ENCODE results near the gene NPAS4. TPM values are rescaled to one million over a fixed set of nuclear protein-coding genes. Genes with fewer than 3 reads are reported as not detected.

Gene NPAS4
- total RNA-seq, 1 donor from 2014 or later: not detected

- no peak overlapping the region for H3K4me3 ChIP-seq
- no peak overlapping the region for H3K27ac ChIP-seq
- TF ChIP-seq POLR2A (IDR thresholded peaks at IDR 0.05) (no peak), CTCF (IDR thresholded peaks at IDR 0.05) (no peak), POLR2AphosphoS5 (IDR thresholded peaks at IDR 0.05; ENCODE audit: insufficient read depth in 1 of 2, low read depth in 1 of 2) (no peak)
- no peak for DNase-seq (ENCODE audit: extremely low spot score in 2 of 2)
- no peaks in the 10 kb centered on the region for H3K36me3 ChIP-seq
- intact Hi-C loops (cut with DNase I): no loop called here
- no peaks in the 10 kb centered on the region for H3K9me3 ChIP-seq
- H3K27me3 ChIP-seq: no peaks in the 10 kb centered on the region
- H3K4me1 ChIP-seq: no peaks in the 10 kb centered on the region
Measured at GRCh38 chr11:66448523-66448922, 27.7 kb downstream of the NPAS4 start.

GRCh38 chr11:66450560-66450959 lies 29.7 kb downstream of the NPAS4 start:
- intact Hi-C loops (cut with DNase I): loop anchor here (10.0 kb wide), 1 partner anchor 84 kb away; no protein-coding TSS in a partner anchor
- Histone ChIP-seq H3K4me3 (no peak overlapping the region), H3K27me3 (no peaks in the 10 kb centered on the region), H3K27ac (no peak overlapping the region), H3K36me3 (no peaks in the 10 kb centered on the region), H3K4me1 (no peaks in the 10 kb centered on the region), H3K9me3 (no peaks in the 10 kb centered on the region)
- no peak for TF ChIP-seq POLR2A (IDR thresholded peaks at IDR 0.05)
- no peak for TF ChIP-seq CTCF (IDR thresholded peaks at IDR 0.05)
- no peak for TF ChIP-seq POLR2AphosphoS5 (IDR thresholded peaks at IDR 0.05; ENCODE audit: insufficient read depth in 1 of 2, low read depth in 1 of 2)
- DNase-seq (ENCODE audit: extremely low spot score in 2 of 2): no peak

GRCh38 chr11:66451663-66452062 lies 30.8 kb downstream of the NPAS4 start:
- no peaks in the 10 kb centered on the region for H3K4me1 ChIP-seq
- H3K36me3 ChIP-seq: no peaks in the 10 kb centered on the region
- TF ChIP-seq CTCF (IDR thresholded peaks at IDR 0.05) (no peak), POLR2A (IDR thresholded peaks at IDR 0.05) (no peak), POLR2AphosphoS5 (IDR thresholded peaks at IDR 0.05; ENCODE audit: insufficient read depth in 1 of 2, low read depth in 1 of 2) (no peak)
- no peak overlapping the region for H3K27ac ChIP-seq
- intact Hi-C loops (cut with DNase I): loop anchor here (10.0 kb wide), 1 partner anchor 83 kb away; no protein-coding TSS in a partner anchor
- H3K9me3 ChIP-seq: no peaks in the 10 kb centered on the region
- no peak for DNase-seq (ENCODE audit: extremely low spot score in 2 of 2)
- no peak overlapping the region for H3K4me3 ChIP-seq
- H3K27me3 ChIP-seq: no peaks in the 10 kb centered on the region

GRCh38 chr11:66454247-66454646 lies 33.4 kb downstream of the NPAS4 start:
- TF ChIP-seq CTCF (IDR thresholded peaks at IDR 0.05) (no peak), POLR2AphosphoS5 (IDR thresholded peaks at IDR 0.05; ENCODE audit: insufficient read depth in 1 of 2, low read depth in 1 of 2) (no peak), POLR2A (IDR thresholded peaks at IDR 0.05) (no peak)
- intact Hi-C loops (cut with DNase I): loop anchor here (10.0 kb wide), 1 partner anchor 81 kb away; no protein-coding TSS in a partner anchor
- Histone ChIP-seq H3K27ac (no peak overlapping the region), H3K9me3 (no peaks in the 10 kb centered on the region), H3K36me3 (no peaks in the 10 kb centered on the region), H3K4me1 (no peaks in the 10 kb centered on the region), H3K4me3 (no peak overlapping the region), H3K27me3 (no peaks in the 10 kb centered on the region)
- no peak for DNase-seq (ENCODE audit: extremely low spot score in 2 of 2)

- no peaks in the 10 kb centered on the region for H3K4me1 ChIP-seq
- H3K27ac ChIP-seq: no peak overlapping the region
- no peak for DNase-seq (ENCODE audit: extremely low spot score in 2 of 2)
- no peak overlapping the region for H3K4me3 ChIP-seq
- H3K27me3 ChIP-seq: no peaks in the 10 kb centered on the region
- intact Hi-C loops (cut with DNase I): loop anchor here (10.0 kb wide), 1 partner anchor 80 kb away; no protein-coding TSS in a partner anchor
- H3K36me3 ChIP-seq: no peaks in the 10 kb centered on the region
- TF ChIP-seq POLR2AphosphoS5 (IDR thresholded peaks at IDR 0.05; ENCODE audit: insufficient read depth in 1 of 2, low read depth in 1 of 2) (no peak), POLR2A (IDR thresholded peaks at IDR 0.05) (no peak), CTCF (IDR thresholded peaks at IDR 0.05) (no peak)
- no peaks in the 10 kb centered on the region for H3K9me3 ChIP-seq
Measured at GRCh38 chr11:66454828-66455227, 34.0 kb downstream of the NPAS4 start.

Data from vagina (tissue), 2 donors.